Naive thymus-derived CD8-positive, alpha-beta T cell (primary cell): ENCODE data around the gene LDHB. TPM values are rescaled to one million over a fixed set of nuclear protein-coding genes. Genes with fewer than 3 reads are reported as not detected.

Experiments used
- ATAC-seq, 2 donors: fragments of 150-1000 bp; cut with Tn5 transposase in 1 of 2; sonication (Bioruptor Pico), chemical (Tn5 transposase) in 1 of 2; 1 replicate in 1 of 2; 2 replicates in 1 of 2; pipeline ENCODE4 v1.10.0; 2021; ENCODE audit warnings: mild to moderate bottlenecking in 2 of 2, moderate library complexity in 2 of 2
- POLR2A ChIA-PET: fragments of 350-600 bp; sonication (Branson Sonifier 250); formaldehyde crosslinking; loops from one replicate; lab custom pipeline; 2021; ENCODE audit warnings: antibody characterized with exemption; lab: Charles Lee
- DNase-seq, 10 donors: peaks; one replicate each; pipeline versions ENCODE4 v3.0.0 to v3.0.0-alpha.2; 2020 to 2022
- H3K27ac Mint-ChIP-seq, 10 donors: one replicate each; pipeline ENCODE4 v1.8.0; 2020 to 2022; ENCODE audit warnings: mild to moderate bottlenecking in 10 of 10, mixed read lengths in 10 of 10, moderate library complexity in 4 of 10, inconsistent platforms in 1 of 10
- H3K27me3 Mint-ChIP-seq, 5 donors: one replicate each; pipeline ENCODE4 v1.8.0; 2021 to 2022; ENCODE audit warnings: mixed read lengths in 5 of 5
- H3K36me3 Mint-ChIP-seq, 3 donors: one replicate each; pipeline ENCODE4 v1.8.0; 2020 to 2022; ENCODE audit warnings: mixed read lengths in 3 of 3, mild to moderate bottlenecking in 2 of 3, inconsistent platforms in 1 of 3
- H3K4me1 Mint-ChIP-seq, 4 donors: one replicate each; pipeline ENCODE4 v1.8.0; 2021 to 2022; ENCODE audit warnings: mixed read lengths in 4 of 4
- H3K4me3 Mint-ChIP-seq, 10 donors: one replicate each; pipeline ENCODE4 v1.8.0; 2020 to 2022; ENCODE audit warnings: mild to moderate bottlenecking in 10 of 10, mixed read lengths in 10 of 10, moderate library complexity in 6 of 10, inconsistent platforms in 1 of 10
- H3K9me3 Mint-ChIP-seq, 9 donors: one replicate each; pipeline ENCODE4 v1.8.0; 2020 to 2022; ENCODE audit warnings: mixed read lengths in 9 of 9, mild to moderate bottlenecking in 3 of 9, inconsistent platforms in 1 of 9, moderate library complexity in 1 of 9
- polyA plus RNA-seq, 3 donors: library from polyadenylated mRNA; unstranded; fragments of 300-500 nt; fragmentation: Illumina TruSeq; gene quantifications; one replicate each; pipeline ENCODE4 v1.2.3, GENCODE V29; 2021
- total RNA-seq, 8 experiments: library from RNA in 2 of 8; stranded (reverse) in 2 of 8; gene quantifications; one replicate each; pipeline ENCODE4 v1.2.3 and lab custom pipeline; 2021 to 2026

LDHB gene
- 1,000 to 10,000 TPM; 1,266 to 1,370 TPM for total RNA-seq
- polyA plus RNA-seq, result 1,000 to 10,000 TPM; 1,691 to 2,368 (median 2,237) TPM
- 14.3 to 53.1 (median 36.8) reads per million in 6 experiments for total RNA-seq (lab: John Stamatoyannopoulos, UW)

GRCh38 chr12:21657326-21658077 is at the start of gene LDHB:
Gene LDHB, minus strand, starts transcription at chr12:21657842. Its CDS starts 3,171 bp downstream, at chr12:21654671.
- peaks cover 29 to 61% (median 56%) of the 10 kb centered on the region in 4 donors for H3K4me1 Mint-ChIP-seq
- H3K4me3 Mint-ChIP-seq, result peak within 1 kb of the TSS; percentile 89 to 100 (median 99)
- H3K9me3 Mint-ChIP-seq, result no peaks in the 10 kb centered on the region
- ATAC-seq (peak; percentile 93 to 94), DNase-seq (peak; percentile 82 to 96 (median 90))
- POLR2A ChIA-PET, result interaction anchor here (0.7 to 3.2 kb wide), 28 partner anchors 9 to 887 kb away, joined by 3 to 174 read pairs (median 8); partner anchors contain the start of genes C2CD5, CMAS, GOLT1B and PYROXD1
- H3K36me3 Mint-ChIP-seq, result peaks cover 10 to 37% (median 11%) of the 10 kb centered on the region in 3 donors
- peak within 1 kb of the TSS; percentile 94 to 99 (median 98) for H3K27ac Mint-ChIP-seq
- H3K27me3 Mint-ChIP-seq, result no peaks in the 10 kb centered on the region

GRCh38 chr12:21704847-21705246 is 47.2 kb upstream of the LDHB start:
- H3K4me1 Mint-ChIP-seq, result peaks cover 2 to 3% (median 3%) of the 10 kb centered on the region in 4 donors
- H3K36me3 Mint-ChIP-seq, result no peaks in the 10 kb centered on the region
- H3K4me3 Mint-ChIP-seq, result no peak overlapping the region
- ATAC-seq (no peak), DNase-seq (no peak)
- H3K27me3 Mint-ChIP-seq, result peaks cover 2 to 14% (median 5%) of the 10 kb centered on the region in 5 donors
- H3K9me3 Mint-ChIP-seq, result peaks cover 0 to 2% (median 0%) of the 10 kb centered on the region in 9 donors
- POLR2A ChIA-PET, result no interaction called here
- no peak overlapping the region for H3K27ac Mint-ChIP-seq

GRCh38 chr12:21699851-21700250 is 42.2 kb upstream of the LDHB start:
- no peak overlapping the region for H3K27ac Mint-ChIP-seq
- H3K36me3 Mint-ChIP-seq, result no peaks in the 10 kb centered on the region
- DNase-seq, result no peak
- no peaks in the 10 kb centered on the region for H3K9me3 Mint-ChIP-seq
- H3K4me3 Mint-ChIP-seq, result no peak overlapping the region
- H3K4me1 Mint-ChIP-seq, result peaks cover 3 to 12% (median 6%) of the 10 kb centered on the region in 4 donors
- no peaks in the 10 kb centered on the region for H3K27me3 Mint-ChIP-seq
- POLR2A ChIA-PET, result no interaction called here
- no peak for ATAC-seq

- Mint-ChIP-seq H3K9me3 (no peaks in the 10 kb centered on the region), H3K36me3 (no peaks in the 10 kb centered on the region), H3K4me3 (peak overlapping the region in 6 of 10 donors; percentile 5 to 52 (median 42)), H3K27ac (peak overlapping the region in 1 of 10 donors; percentile 10), H3K27me3 (no peaks in the 10 kb centered on the region), H3K4me1 (peaks cover 5 to 12% (median 6%) of the 10 kb centered on the region in 4 donors)
- DNase-seq (peak in 3 of 10 donors; percentile 39 to 50 (median 40)), ATAC-seq (no peak)
- POLR2A ChIA-PET, result interaction anchor here (0.7 to 1.1 kb wide), 3 partner anchors 20 to 637 kb away, joined by 3 to 4 read pairs (median 4); no protein-coding TSS in a partner anchor
Observed at GRCh38 chr12:21697904-21698630, 40.4 kb upstream of the LDHB start.

GRCh38 chr12:21696625-21697024 is 39.0 kb upstream of the LDHB start:
- Mint-ChIP-seq H3K36me3 (no peaks in the 10 kb centered on the region), H3K4me3 (no peak overlapping the region), H3K4me1 (peaks cover 5 to 16% (median 10%) of the 10 kb centered on the region in 4 donors), H3K27ac (no peak overlapping the region), H3K27me3 (no peaks in the 10 kb centered on the region), H3K9me3 (no peaks in the 10 kb centered on the region)
- DNase-seq (no peak), ATAC-seq (no peak)
- POLR2A ChIA-PET, result no interaction called here

GRCh38 chr12:21695986-21696385 is 38.3 kb upstream of the LDHB start:
- DNase-seq (no peak), ATAC-seq (no peak)
- Mint-ChIP-seq H3K4me1 (peaks cover 10 to 22% (median 16%) of the 10 kb centered on the region in 4 donors), H3K4me3 (no peak overlapping the region), H3K27ac (no peak overlapping the region), H3K27me3 (no peaks in the 10 kb centered on the region), H3K36me3 (no peaks in the 10 kb centered on the region), H3K9me3 (no peaks in the 10 kb centered on the region)
- POLR2A ChIA-PET, result interaction anchor here (0.9 kb wide), 1 partner anchor 38 kb away, joined by 4 read pairs; the partner anchor contains the start of gene LDHB

GRCh38 chr12:21694660-21695059 is 37.0 kb upstream of the LDHB start:
- Mint-ChIP-seq H3K9me3 (peaks cover 0 to 10% (median 3%) of the 10 kb centered on the region in 9 donors), H3K4me1 (peaks cover 15 to 30% (median 23%) of the 10 kb centered on the region in 4 donors), H3K36me3 (peaks cover 0 to 4% (median 3%) of the 10 kb centered on the region in 3 donors), H3K27me3 (no peaks in the 10 kb centered on the region), H3K27ac (no peak overlapping the region), H3K4me3 (no peak overlapping the region)
- DNase-seq, result no peak
- POLR2A ChIA-PET, result no interaction called here
- ATAC-seq, result no peak

- Mint-ChIP-seq H3K27me3 (no peaks in the 10 kb centered on the region), H3K27ac (peak overlapping the region in 6 of 10 donors; percentile 21 to 90 (median 72)), H3K4me1 (peaks cover 17 to 24% (median 21%) of the 10 kb centered on the region in 4 donors), H3K9me3 (peaks cover 0 to 25% (median 13%) of the 10 kb centered on the region in 9 donors), H3K36me3 (peaks cover 0 to 19% (median 19%) of the 10 kb centered on the region in 3 donors), H3K4me3 (peak overlapping the region in 2 of 10 donors; percentile 50 to 54)
- POLR2A ChIA-PET, result interaction anchor here (0.6 to 1.4 kb wide), 2 partner anchors 34 to 75 kb away, joined by 3 to 8 read pairs; partner anchors contain the start of gene LDHB
- ATAC-seq, result no peak
- DNase-seq, result no peak
Observed at GRCh38 chr12:21691515-21691914, 33.9 kb upstream of the LDHB start.

GRCh38 chr12:21690704-21691368 is 33.2 kb upstream of the LDHB start:
- Mint-ChIP-seq H3K4me3 (peak overlapping the region in 9 of 10 donors; percentile 6 to 65 (median 42)), H3K4me1 (peaks cover 17 to 24% (median 21%) of the 10 kb centered on the region in 4 donors), H3K27ac (peak overlapping the region; percentile 17 to 90 (median 77)), H3K27me3 (no peaks in the 10 kb centered on the region), H3K9me3 (peaks cover 0 to 25% (median 13%) of the 10 kb centered on the region in 9 donors), H3K36me3 (peaks cover 0 to 19% (median 19%) of the 10 kb centered on the region in 3 donors)
- POLR2A ChIA-PET, result interaction anchor here (1.4 to 3.7 kb wide), 2 partner anchors 13 to 33 kb away, joined by 8 to 16 read pairs; partner anchors contain the start of gene LDHB
- DNase-seq, result peak in 3 of 10 donors; percentile 27 to 57 (median 57)
- peak; percentile 67 to 77 for ATAC-seq

GRCh38 chr12:21683115-21683514 is 25.5 kb upstream of the LDHB start:
- Mint-ChIP-seq H3K9me3 (peaks cover 0 to 2% (median 0%) of the 10 kb centered on the region in 9 donors), H3K4me1 (peaks cover 13 to 23% (median 19%) of the 10 kb centered on the region in 4 donors), H3K27ac (no peak overlapping the region), H3K27me3 (no peaks in the 10 kb centered on the region), H3K36me3 (peaks cover 0 to 5% (median 3%) of the 10 kb centered on the region in 3 donors), H3K4me3 (no peak overlapping the region)
- DNase-seq, result no peak
- ATAC-seq, result no peak
- POLR2A ChIA-PET, result interaction anchor here (8.8 kb wide), 1 partner anchor 25 kb away, joined by 174 read pairs; the partner anchor contains the start of gene LDHB

GRCh38 chr12:21678959-21679358 is 21.3 kb upstream of the LDHB start:
- Mint-ChIP-seq H3K4me3 (peak overlapping the region; percentile 16 to 91 (median 64)), H3K4me1 (peaks cover 34 to 57% (median 51%) of the 10 kb centered on the region in 4 donors)

More at GRCh38 chr12:21678959-21679358, 21.3 kb upstream of the LDHB start:
- POLR2A ChIA-PET, result interaction anchor here (1.0 to 8.8 kb wide), 8 partner anchors 10 to 71 kb away, joined by 4 to 174 read pairs (median 12); partner anchors contain the start of gene LDHB
- ATAC-seq (no peak), DNase-seq (peak in 1 of 10 donors; percentile 12)
- Mint-ChIP-seq H3K36me3 (no peaks in the 10 kb centered on the region), H3K27ac (peak overlapping the region; percentile 9 to 98 (median 87)), H3K27me3 (no peaks in the 10 kb centered on the region), H3K9me3 (no peaks in the 10 kb centered on the region)
